ENCODE results near the gene NTSR1.

DNA sequence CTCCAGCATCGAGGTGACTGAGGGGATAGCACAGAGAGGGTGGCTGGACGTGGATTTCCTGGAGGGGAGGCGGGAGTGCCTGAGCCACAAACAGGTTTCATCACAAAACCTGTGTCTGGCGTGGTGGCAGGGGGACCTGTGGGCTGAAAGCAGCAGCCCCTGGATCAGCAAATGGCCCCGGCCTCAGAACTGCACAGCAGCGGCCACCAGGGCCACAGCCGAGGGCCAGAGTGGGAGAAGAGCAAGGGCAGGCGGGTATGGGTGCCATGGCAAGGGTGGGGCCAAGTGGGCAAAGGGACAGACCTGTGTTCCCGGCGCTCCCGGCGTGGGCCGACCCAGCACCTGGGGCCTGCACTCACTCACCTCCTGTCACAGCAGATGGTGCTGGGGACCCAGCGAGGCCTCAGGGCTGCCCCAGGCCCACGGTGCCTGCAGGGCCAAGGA lies 19.0 kb downstream of the NTSR1 start:
- TF ChIP-seq, protein P1, sequence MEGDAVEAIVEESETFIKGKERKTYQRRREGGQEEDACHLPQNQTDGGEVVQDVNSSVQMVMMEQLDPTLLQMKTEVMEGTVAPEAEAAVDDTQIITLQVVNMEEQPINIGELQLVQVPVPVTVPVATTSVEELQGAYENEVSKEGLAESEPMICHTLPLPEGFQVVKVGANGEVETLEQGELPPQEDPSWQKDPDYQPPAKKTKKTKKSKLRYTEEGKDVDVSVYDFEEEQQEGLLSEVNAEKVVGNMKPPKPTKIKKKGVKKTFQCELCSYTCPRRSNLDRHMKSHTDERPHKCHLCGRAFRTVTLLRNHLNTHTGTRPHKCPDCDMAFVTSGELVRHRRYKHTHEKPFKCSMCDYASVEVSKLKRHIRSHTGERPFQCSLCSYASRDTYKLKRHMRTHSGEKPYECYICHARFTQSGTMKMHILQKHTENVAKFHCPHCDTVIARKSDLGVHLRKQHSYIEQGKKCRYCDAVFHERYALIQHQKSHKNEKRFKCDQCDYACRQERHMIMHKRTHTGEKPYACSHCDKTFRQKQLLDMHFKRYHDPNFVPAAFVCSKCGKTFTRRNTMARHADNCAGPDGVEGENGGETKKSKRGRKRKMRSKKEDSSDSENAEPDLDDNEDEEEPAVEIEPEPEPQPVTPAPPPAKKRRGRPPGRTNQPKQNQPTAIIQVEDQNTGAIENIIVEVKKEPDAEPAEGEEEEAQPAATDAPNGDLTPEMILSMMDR (conservative IDR thresholded peaks at IDR 0.05; ENCODE audit: low read length), result no peak
- TF ChIP-seq EZH2phosphoT487 (IDR thresholded peaks at IDR 0.05; ENCODE audit: borderline replicate concordance), result no peak

Data from Loucy (cell line).